H9 (cell line): Measurements from ENCODE around the gene TTC28. TPM values are rescaled to one million over a fixed set of nuclear protein-coding genes. Genes with fewer than 3 reads are reported as not detected.

Experiments
- DNase-seq: peaks from one replicate; pipeline ENCODE4 v3.0.0-alpha.2; 2017
- H2AFZ ChIP-seq: one replicate; pipeline ENCODE4 v1.6.1; 2013; ENCODE audit warnings: mild to moderate bottlenecking, low read length, control low read depth, moderate library complexity
- H2AK5ac ChIP-seq: 2 replicates; pipeline ENCODE4 v1.6.1; 2013; ENCODE audit warnings: low read length, control low read depth, mixed read lengths; ENCODE audit not compliant: insufficient read length
- H2BK120ac ChIP-seq: one replicate; pipeline ENCODE4 v1.6.1; 2013; ENCODE audit warnings: low read depth, mild to moderate bottlenecking, low read length, control low read depth, inconsistent platforms; ENCODE audit not compliant: poor library complexity, severe bottlenecking
- H2BK12ac ChIP-seq: 2 replicates; pipeline ENCODE4 v1.6.1; 2013; ENCODE audit warnings: low read length, control low read depth, mixed read lengths, low read depth; ENCODE audit not compliant: insufficient read length
- H2BK15ac ChIP-seq: 2 replicates; pipeline ENCODE4 v1.6.1; 2013; ENCODE audit warnings: low read depth, low read length, control low read depth
- H2BK20ac ChIP-seq: one replicate; pipeline ENCODE4 v1.6.1; 2013; ENCODE audit warnings: low read depth, mild to moderate bottlenecking, low read length, control low read depth, inconsistent platforms; ENCODE audit not compliant: poor library complexity, severe bottlenecking
- H2BK5ac ChIP-seq: 2 replicates; pipeline ENCODE4 v1.6.1; 2013; ENCODE audit warnings: low read length, control low read depth, mixed read lengths; ENCODE audit not compliant: insufficient read length
- H3K14ac ChIP-seq: 2 replicates; pipeline ENCODE4 v1.6.1; 2013; ENCODE audit warnings: low read length, control low read depth; ENCODE audit not compliant: insufficient read depth
- H3K18ac ChIP-seq: 2 replicates; pipeline ENCODE4 v1.6.1; 2013; ENCODE audit warnings: low read depth, mild to moderate bottlenecking, mixed read lengths, low read length, control low read depth; ENCODE audit not compliant: insufficient read length
- H3K23ac ChIP-seq: 2 replicates; pipeline ENCODE4 v1.6.1; 2013; ENCODE audit warnings: low read length, control low read depth, mixed read lengths, low read depth; ENCODE audit not compliant: insufficient read length
- H3K23me2 ChIP-seq: 2 replicates; pipeline ENCODE4 v1.6.1; 2013; ENCODE audit warnings: low read depth, mild to moderate bottlenecking, mixed read lengths, low read length, control low read depth; ENCODE audit not compliant: insufficient read length, poor library complexity, severe bottlenecking
- H3K27ac ChIP-seq: 2 replicates; pipeline ENCODE4 v1.5.1; 2013; ENCODE audit warnings: low read length, control low read depth, mixed read lengths, low read depth; ENCODE audit not compliant: insufficient read length
- H3K27me3 ChIP-seq: 2 replicates; pipeline ENCODE4 v1.6.1; 2013; ENCODE audit warnings: low read length, control low read depth, inconsistent platforms; ENCODE audit not compliant: insufficient read depth
- H3K4ac ChIP-seq: 2 replicates; pipeline ENCODE4 v1.6.1; 2013; ENCODE audit warnings: low read depth, mild to moderate bottlenecking, control low read depth, inconsistent platforms, low read length, moderate library complexity
- H3K4me1 ChIP-seq: 2 replicates; pipeline ENCODE4 v1.6.1; 2013; ENCODE audit warnings: low read length, control low read depth, inconsistent platforms; ENCODE audit not compliant: insufficient read depth
- H3K4me2 ChIP-seq: 2 replicates; pipeline ENCODE4 v1.6.1; 2013; ENCODE audit warnings: low read length, control low read depth, mixed read lengths; ENCODE audit not compliant: insufficient read length, insufficient read depth
- H3K56ac ChIP-seq: 2 replicates; pipeline ENCODE4 v1.6.1; 2013; ENCODE audit warnings: low read depth, mild to moderate bottlenecking, mixed read lengths, low read length, control low read depth; ENCODE audit not compliant: insufficient read length
- H3K79me1 ChIP-seq: 2 replicates; pipeline ENCODE4 v1.6.1; 2013; ENCODE audit warnings: low read depth, mild to moderate bottlenecking, moderate library complexity, low read length, control low read depth, inconsistent platforms; ENCODE audit not compliant: insufficient read depth, poor library complexity, severe bottlenecking
- H3K79me2 ChIP-seq: 2 replicates; pipeline ENCODE4 v1.6.1; 2013; ENCODE audit warnings: low read length, control low read depth, inconsistent platforms; ENCODE audit not compliant: insufficient read depth
- H3K9ac ChIP-seq: 2 replicates; pipeline ENCODE4 v1.6.1; 2013; ENCODE audit warnings: low read length, control low read depth, mixed read lengths; ENCODE audit not compliant: insufficient read length; ENCODE audit errors: extremely low read depth
- H3K9me3 ChIP-seq: one replicate; pipeline ENCODE4 v1.6.1; 2013; ENCODE audit warnings: low read depth, low read length, inconsistent platforms; ENCODE audit not compliant: control insufficient read depth
- H3T11ph ChIP-seq: one replicate; pipeline ENCODE4 v1.6.1; 2013; ENCODE audit warnings: mild to moderate bottlenecking, low read length, control low read depth, inconsistent platforms
- H4K20me1 ChIP-seq: one replicate; pipeline ENCODE4 v1.6.1; 2013; ENCODE audit not compliant: control insufficient read depth, insufficient read length, insufficient read depth
- H4K5ac ChIP-seq: 2 replicates; pipeline ENCODE4 v1.6.1; 2013; ENCODE audit warnings: low read depth, mild to moderate bottlenecking, mixed read lengths, low read length, control low read depth; ENCODE audit not compliant: insufficient read length
- H4K8ac ChIP-seq: replicated peaks from 2 replicates; pipeline ENCODE4 v1.6.1; 2013; ENCODE audit warnings: low read length, control low read depth, mixed read lengths, low read depth; ENCODE audit not compliant: insufficient read length
- H4K91ac ChIP-seq: 2 replicates; pipeline ENCODE4 v1.6.1; 2013; ENCODE audit warnings: low read depth, mild to moderate bottlenecking, moderate library complexity, mixed read lengths, low read length, control low read depth; ENCODE audit not compliant: insufficient read length
- H3K27ac Mint-ChIP-seq, 3 experiments: 2 replicates in 2 of 3; 3 replicates in 1 of 3; pipeline ENCODE4 v1.8.0; 2020 to 2021; ENCODE audit warnings: mixed read lengths in 3 of 3, mild to moderate bottlenecking in 1 of 3, moderate library complexity in 1 of 3
- H3K27me3 Mint-ChIP-seq: 2 replicates; pipeline ENCODE4 v1.8.0; 2021; ENCODE audit warnings: low read depth, mild to moderate bottlenecking, moderate library complexity, mixed read lengths
- H3K36me3 Mint-ChIP-seq, 3 experiments: 2 replicates in 2 of 3; 3 replicates in 1 of 3; pipeline ENCODE4 v1.8.0; 2020 to 2021; ENCODE audit warnings: low read depth in 3 of 3, mixed read lengths in 3 of 3; ENCODE audit not compliant: insufficient read depth in 1 of 3
- H3K4me1 Mint-ChIP-seq, 2 experiments: 2 replicates each; pipeline ENCODE4 v1.8.0; 2020; ENCODE audit warnings: mixed read lengths in 2 of 2
- H3K4me3 Mint-ChIP-seq, 2 experiments: 2 replicates in 1 of 2; 3 replicates in 1 of 2; pipeline ENCODE4 v1.8.0; 2020 to 2021; ENCODE audit warnings: mild to moderate bottlenecking in 2 of 2, mixed read lengths in 2 of 2, moderate library complexity in 1 of 2
- H3K9me3 Mint-ChIP-seq, 2 experiments: 2 replicates in 1 of 2; 3 replicates in 1 of 2; pipeline ENCODE4 v1.8.0; 2020; ENCODE audit warnings: mild to moderate bottlenecking in 2 of 2, mixed read lengths in 2 of 2, moderate library complexity in 1 of 2
- CTCF ChIP-seq: fragments of 200-600 bp; sonication (generic); conservative IDR thresholded peaks from 3 replicates; pipeline ENCODE4 v1.8.0; 2021; ENCODE audit warnings: antibody characterized with exemption, mild to moderate bottlenecking
- WGBS: extraction: QIAGEN DNeasy Blood & Tissue Kit; methylation state at CpG from one replicate; pipeline ENCODE4 v1.1.7; 2013; ENCODE audit warnings: missing lambda C conversion rate, low lambda C conversion rate, mixed read lengths; ENCODE audit not compliant: insufficient read length; ENCODE audit errors: extremely low coverage; 5-methylcytosine and 5-hydroxymethylcytosine counted together
- total RNA-seq: library from RNA; stranded (reverse); gene quantifications from 2 replicates; pipeline ENCODE4 v1.2.1, GENCODE V29; 2021

The TTC28 gene
- total RNA-seq, 1 experiment from 2014 or later: 13.6 TPM

- no peaks in the 10 kb centered on the region for H4K20me1 ChIP-seq
- no peak overlapping the region for H2AFZ ChIP-seq
- peaks cover 0 to 5% of the 10 kb centered on the region in 2 experiments; a peak in 2 of 5 replicates for H3K9me3 Mint-ChIP-seq
- no peaks in the 10 kb centered on the region for H3K23me2 ChIP-seq
- no peak overlapping the region for H3K4ac ChIP-seq
- H3K79me2 ChIP-seq: no peaks in the 10 kb centered on the region
- no peak overlapping the region for H3K27ac Mint-ChIP-seq
- TF ChIP-seq CTCF: no peak
- H3K4me2 ChIP-seq: no peak overlapping the region
- no peak overlapping the region for H2BK120ac ChIP-seq
- no peak overlapping the region for H2BK12ac ChIP-seq
- H3K23ac ChIP-seq: no peak overlapping the region
- whole genome bisulfite sequencing: no CpG with 5 or more reads among the region's 1 CpG
- H3K18ac ChIP-seq: no peak overlapping the region
- no peak overlapping the region for H3K9ac ChIP-seq
- H3K14ac ChIP-seq: no peak overlapping the region
- peaks cover 0 to 5% (median 4%) of the 10 kb centered on the region in 3 experiments; a peak in 3 of 7 replicates for H3K36me3 Mint-ChIP-seq
- no peak overlapping the region for H4K91ac ChIP-seq
- H3K56ac ChIP-seq: no peak overlapping the region
- no peaks in the 10 kb centered on the region for H3K27me3 ChIP-seq
- peaks cover 8% of the 10 kb centered on the region for H3K4me1 ChIP-seq
- H3K4me3 Mint-ChIP-seq: no peak overlapping the region
- no peak overlapping the region for H3K27ac ChIP-seq
- no peaks in the 10 kb centered on the region for H3K9me3 ChIP-seq
- no peak overlapping the region for H2AK5ac ChIP-seq
- H3T11ph ChIP-seq: no peak overlapping the region
- no peak overlapping the region for H2BK20ac ChIP-seq
- no peak for DNase-seq
- no peak overlapping the region for H2BK5ac ChIP-seq
- no peaks in the 10 kb centered on the region for H3K79me1 ChIP-seq
- peaks cover 29 to 34% of the 10 kb centered on the region in 2 experiments for H3K4me1 Mint-ChIP-seq
- no peak overlapping the region for H2BK15ac ChIP-seq
- H3K27me3 Mint-ChIP-seq: no peaks in the 10 kb centered on the region
- no peak overlapping the region for H4K5ac ChIP-seq
- H4K8ac ChIP-seq: no peak overlapping the region
Measured at GRCh38 chr22:28139516-28139915, 540.1 kb downstream of the TTC28 start.
